OCI-LY1 (cell line): Measurements from ENCODE around the gene HOMER2.

ENCODE experiments used
- CTCF ChIP-seq: fragments of 200-600 bp; sonication (generic), shearing (Covaris generic); IDR thresholded peaks from 2 replicates; pipeline ENCODE4 v1.5.1; 2017; ENCODE audit warnings: mild to moderate bottlenecking, antibody characterized with exemption, low read length, moderate library complexity, mixed read lengths
- EZH2 ChIP-seq: fragments of 200-600 bp; sonication (generic), shearing (Covaris generic); IDR thresholded peaks from 2 replicates; pipeline ENCODE4 v1.8.0; 2017; ENCODE audit warnings: borderline replicate concordance, mixed run types, mild to moderate bottlenecking, antibody characterized with exemption, low read length, moderate library complexity, mixed read lengths

DNA sequence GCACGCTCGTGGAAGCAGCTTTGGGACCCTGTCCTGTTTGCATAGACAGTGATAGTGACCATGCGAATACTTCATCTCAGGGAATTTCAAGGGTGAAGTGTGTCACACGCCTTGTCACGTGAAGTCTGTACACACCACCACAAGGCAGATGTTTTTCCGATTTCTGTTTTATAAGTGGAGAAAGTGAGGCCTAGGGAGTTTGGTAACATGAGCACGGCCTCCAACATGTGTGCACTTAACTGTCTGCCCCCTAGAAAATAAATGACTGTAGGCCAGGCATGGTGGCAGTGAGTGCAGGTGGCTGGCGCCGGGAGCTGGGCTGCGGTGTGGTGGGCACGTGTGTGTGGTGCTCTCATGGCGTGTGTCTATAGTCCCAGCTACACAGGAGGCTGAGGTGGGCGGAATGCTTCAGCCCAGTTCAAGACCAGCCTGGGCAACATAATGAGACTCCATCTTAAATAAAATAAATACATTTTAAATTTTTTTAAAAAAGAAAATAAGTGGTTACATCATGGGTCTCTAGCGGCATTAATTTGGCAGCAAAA is 101.1 kb downstream of the HOMER2 start:
- TF ChIP-seq CTCF, result no peak
- TF ChIP-seq EZH2, result no peak
